Immature natural killer cell (primary cell): ENCODE results near the gene SOX6. TPM values are rescaled to one million over a fixed set of nuclear protein-coding genes. Genes with fewer than 3 reads are reported as not detected.

Source experiments
- DNase-seq, 3 donors: peaks; one replicate each; pipeline ENCODE4 v3.0.0; 2022; ENCODE audit warnings: mixed read lengths in 1 of 3
- H3K27ac Mint-ChIP-seq, 6 donors: one replicate each; pipeline ENCODE4 v1.8.0; 2020; ENCODE audit warnings: mixed read lengths in 6 of 6, mild to moderate bottlenecking in 5 of 6, inconsistent platforms in 4 of 6, moderate library complexity in 3 of 6
- H3K27me3 Mint-ChIP-seq, 3 donors: one replicate each; pipeline ENCODE4 v1.8.0; 2020 to 2021; ENCODE audit warnings: low read depth in 3 of 3, mild to moderate bottlenecking in 3 of 3, mixed read lengths in 3 of 3, moderate library complexity in 3 of 3, inconsistent platforms in 1 of 3
- H3K36me3 Mint-ChIP-seq, 3 donors: one replicate each; pipeline ENCODE4 v1.8.0; 2020; ENCODE audit warnings: mixed read lengths in 3 of 3, inconsistent platforms in 2 of 3, mild to moderate bottlenecking in 2 of 3
- H3K4me1 Mint-ChIP-seq, 2 donors: one replicate each; pipeline ENCODE4 v1.8.0; 2020; ENCODE audit warnings: inconsistent platforms in 2 of 2, mild to moderate bottlenecking in 2 of 2, mixed read lengths in 2 of 2, moderate library complexity in 1 of 2
- H3K4me3 Mint-ChIP-seq, 5 donors: one replicate each; pipeline ENCODE4 v1.8.0; 2020; ENCODE audit warnings: mild to moderate bottlenecking in 5 of 5, mixed read lengths in 5 of 5, inconsistent platforms in 3 of 5, moderate library complexity in 3 of 5
- H3K9me3 Mint-ChIP-seq, 6 donors: one replicate each; pipeline ENCODE4 v1.8.0; 2020; ENCODE audit warnings: mild to moderate bottlenecking in 6 of 6, mixed read lengths in 6 of 6, inconsistent platforms in 4 of 6, moderate library complexity in 3 of 6
- polyA plus RNA-seq, 3 donors: library from polyadenylated mRNA; unstranded; fragments of 300-500 nt; fragmentation: Illumina TruSeq; gene quantifications; one replicate each; pipeline ENCODE4 v1.2.3, GENCODE V29; 2021

Gene SOX6
- polyA plus RNA-seq, 3 donors from 2014 or later: not detected

- Mint-ChIP-seq H3K4me3 (no peak overlapping the region), H3K27me3 (no peaks in the 10 kb centered on the region), H3K4me1 (no peaks in the 10 kb centered on the region), H3K27ac (no peak overlapping the region), H3K36me3 (no peaks in the 10 kb centered on the region), H3K9me3 (peaks cover 0 to 9% (median 6%) of the 10 kb centered on the region in 6 donors)
- DNase-seq: no peak
Measured at GRCh38 chr11:16114978-16115871, 241.1 kb downstream of the SOX6 start.

- H3K27ac Mint-ChIP-seq: no peak overlapping the region
- H3K4me1 Mint-ChIP-seq: no peaks in the 10 kb centered on the region
- peaks cover 0 to 9% (median 6%) of the 10 kb centered on the region in 6 donors for H3K9me3 Mint-ChIP-seq
- DNase-seq: no peak
- no peaks in the 10 kb centered on the region for H3K36me3 Mint-ChIP-seq
- H3K27me3 Mint-ChIP-seq: no peaks in the 10 kb centered on the region
- no peak overlapping the region for H3K4me3 Mint-ChIP-seq
Measured at GRCh38 chr11:16114431-16114830, 241.9 kb downstream of the SOX6 start.

GRCh38 chr11:16111690-16112089, 244.7 kb downstream of the SOX6 start:
- Mint-ChIP-seq H3K27ac (no peak overlapping the region), H3K27me3 (no peaks in the 10 kb centered on the region), H3K4me1 (no peaks in the 10 kb centered on the region), H3K9me3 (peaks cover 2 to 11% (median 7%) of the 10 kb centered on the region in 6 donors), H3K4me3 (no peak overlapping the region), H3K36me3 (no peaks in the 10 kb centered on the region)
- no peak for DNase-seq

DNA sequence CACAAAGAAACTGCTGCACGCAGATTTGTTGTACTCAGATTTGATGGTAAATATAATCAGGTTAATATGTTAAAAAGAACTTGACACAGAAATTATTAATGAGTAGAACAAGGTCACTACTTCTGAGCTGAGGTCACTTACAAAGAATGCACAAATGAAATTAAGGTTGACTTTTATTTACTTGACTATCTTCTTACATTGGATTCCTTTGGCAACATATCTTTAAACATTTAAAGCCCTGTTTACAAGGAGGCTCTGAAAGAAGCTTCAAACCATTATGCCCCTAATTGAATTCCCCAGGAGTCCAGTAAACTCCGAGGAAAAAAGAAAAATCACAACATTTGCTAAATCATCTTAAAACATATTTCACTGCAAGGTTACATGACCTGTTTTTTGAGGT, 245.5 kb downstream of the SOX6 start:
- no peak for DNase-seq
- H3K4me3 Mint-ChIP-seq: no peak overlapping the region
- peaks cover 2 to 11% (median 7%) of the 10 kb centered on the region in 6 donors for H3K9me3 Mint-ChIP-seq
- H3K27me3 Mint-ChIP-seq: no peaks in the 10 kb centered on the region
- no peaks in the 10 kb centered on the region for H3K36me3 Mint-ChIP-seq
- no peak overlapping the region for H3K27ac Mint-ChIP-seq
- no peaks in the 10 kb centered on the region for H3K4me1 Mint-ChIP-seq

DNA sequence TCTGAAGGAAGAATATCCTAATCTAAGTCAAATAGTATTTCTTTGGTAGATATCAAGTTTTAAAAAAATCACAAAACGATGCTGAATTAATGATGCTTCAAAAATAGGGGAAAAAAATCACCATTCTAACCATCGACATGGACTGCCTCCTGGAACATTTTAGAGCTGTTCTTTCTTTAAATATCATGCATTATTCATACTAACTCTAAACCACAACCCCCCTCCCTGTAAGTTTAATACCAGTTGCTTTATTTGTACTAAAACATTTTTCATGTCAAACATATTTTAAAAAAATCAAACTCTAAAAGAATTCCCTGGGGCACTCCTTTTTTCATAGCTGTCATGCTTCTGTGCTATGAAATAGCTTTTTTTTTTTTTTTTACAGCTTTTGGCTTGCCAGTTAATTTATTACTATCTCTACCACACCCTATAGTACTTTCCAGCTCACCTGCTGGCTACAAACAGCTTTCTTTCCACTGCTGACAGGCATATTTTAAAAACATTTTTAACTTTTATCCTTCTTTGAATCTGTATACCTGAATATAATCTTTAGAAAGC, 256.9 kb downstream of the SOX6 start:
- Mint-ChIP-seq H3K27ac (no peak overlapping the region), H3K4me3 (no peak overlapping the region), H3K9me3 (peaks cover 4 to 40% (median 14%) of the 10 kb centered on the region in 6 donors), H3K36me3 (no peaks in the 10 kb centered on the region), H3K27me3 (peaks cover 0 to 4% (median 3%) of the 10 kb centered on the region in 3 donors), H3K4me1 (no peaks in the 10 kb centered on the region)
- DNase-seq: no peak

DNA sequence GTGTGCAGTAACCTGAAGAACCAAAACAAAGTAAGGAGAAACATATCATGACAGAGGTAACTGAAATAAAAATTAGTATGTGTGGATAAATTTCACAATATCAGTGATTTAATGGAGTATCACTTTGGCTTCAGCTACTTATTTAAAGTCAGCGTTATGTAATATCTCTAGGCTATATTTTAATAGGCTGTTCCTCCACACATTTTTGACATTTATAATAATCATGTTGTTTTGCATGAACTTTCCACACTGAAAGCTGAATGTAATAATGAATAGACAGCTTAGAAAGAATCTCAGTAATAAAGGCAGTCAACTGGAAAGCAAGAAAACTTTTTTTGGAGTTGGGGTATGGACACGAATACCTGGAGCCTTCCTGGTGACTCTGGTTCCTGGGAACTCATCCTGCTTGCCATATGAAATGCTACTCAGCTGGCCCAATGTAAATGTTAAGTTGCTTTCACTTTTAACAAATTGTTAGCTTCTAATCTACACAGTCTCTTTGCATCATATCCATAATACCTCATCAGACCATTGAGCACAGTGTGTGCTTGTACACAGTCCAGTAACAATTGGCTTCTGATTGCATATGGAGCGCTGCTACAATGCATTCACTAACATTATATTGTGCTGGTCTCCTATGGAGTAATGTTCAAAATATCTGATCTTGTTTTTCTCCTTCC, 257.7 kb downstream of the SOX6 start:
- no peaks in the 10 kb centered on the region for H3K36me3 Mint-ChIP-seq

GRCh38 chr11:16097543-16097942, 258.8 kb downstream of the SOX6 start:
- no peak for DNase-seq
- H3K9me3 Mint-ChIP-seq: peaks cover 2 to 34% (median 10%) of the 10 kb centered on the region in 6 donors
- no peak overlapping the region for H3K4me3 Mint-ChIP-seq
- no peaks in the 10 kb centered on the region for H3K4me1 Mint-ChIP-seq
- H3K27ac Mint-ChIP-seq: no peak overlapping the region
- peaks cover 0 to under 1% (median 0%) of the 10 kb centered on the region in 3 donors for H3K27me3 Mint-ChIP-seq
- no peaks in the 10 kb centered on the region for H3K36me3 Mint-ChIP-seq

More for the DNA sequence above, 257.7 kb downstream of the SOX6 start:
- no peak for DNase-seq
- peaks cover 0 to 4% (median 3%) of the 10 kb centered on the region in 3 donors for H3K27me3 Mint-ChIP-seq
- peaks cover 5 to 42% (median 14%) of the 10 kb centered on the region in 6 donors for H3K9me3 Mint-ChIP-seq
- no peak overlapping the region for H3K4me3 Mint-ChIP-seq
- H3K4me1 Mint-ChIP-seq: no peaks in the 10 kb centered on the region
- no peak overlapping the region for H3K27ac Mint-ChIP-seq

- DNase-seq: no peak
- H3K9me3 Mint-ChIP-seq: peaks cover 2 to 31% (median 7%) of the 10 kb centered on the region in 6 donors
Measured at GRCh38 chr11:16096336-16096735, 260.0 kb downstream of the SOX6 start.

GRCh38 chr11:16095756-16096155, 260.6 kb downstream of the SOX6 start:
- no peaks in the 10 kb centered on the region for H3K4me1 Mint-ChIP-seq
- no peak overlapping the region for H3K4me3 Mint-ChIP-seq
- H3K9me3 Mint-ChIP-seq: peaks cover 2 to 26% (median 7%) of the 10 kb centered on the region in 6 donors

More at GRCh38 chr11:16096336-16096735, 260.0 kb downstream of the SOX6 start:
- no peak overlapping the region for H3K4me3 Mint-ChIP-seq
- H3K36me3 Mint-ChIP-seq: no peaks in the 10 kb centered on the region
- H3K27ac Mint-ChIP-seq: no peak overlapping the region
- H3K27me3 Mint-ChIP-seq: no peaks in the 10 kb centered on the region
- no peaks in the 10 kb centered on the region for H3K4me1 Mint-ChIP-seq

DNA sequence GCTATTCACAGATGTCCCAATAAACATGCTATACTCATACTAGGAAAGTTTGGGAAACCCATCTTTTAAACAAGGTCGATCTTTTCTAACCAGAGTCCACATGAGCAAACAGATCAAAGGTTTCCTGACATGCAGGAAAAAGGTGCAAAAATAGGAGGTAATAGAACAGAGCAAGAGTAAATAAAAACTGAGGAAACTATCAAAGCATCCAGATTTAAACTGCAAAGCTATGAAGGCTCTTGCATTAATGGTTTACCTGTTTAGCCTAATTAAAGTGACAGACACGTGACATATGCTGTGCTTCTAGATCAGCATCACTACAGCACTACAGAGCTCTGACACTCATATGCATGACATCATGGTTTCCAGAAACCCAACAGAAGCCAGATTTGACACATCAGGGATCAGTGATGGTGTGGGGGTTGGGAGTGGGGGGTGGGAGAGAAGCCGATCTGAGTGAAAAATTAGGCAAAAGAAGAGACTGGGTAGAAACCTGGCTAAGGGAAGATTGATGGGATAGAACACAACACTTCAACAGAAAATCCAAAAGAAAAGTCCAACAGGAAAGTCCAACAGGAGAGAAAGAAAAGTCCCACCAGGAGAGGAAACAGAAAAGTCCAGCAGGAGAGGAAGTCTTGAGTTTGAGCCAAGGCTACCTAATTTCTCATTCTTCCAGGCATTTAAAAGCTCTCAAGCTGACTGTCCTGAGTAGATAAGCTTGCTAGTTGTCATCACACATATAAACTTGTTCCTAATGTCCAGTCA, 262.3 kb downstream of the SOX6 start:
- H3K27ac Mint-ChIP-seq: no peak overlapping the region
- no peaks in the 10 kb centered on the region for H3K4me1 Mint-ChIP-seq
- H3K9me3 Mint-ChIP-seq: peaks cover 0 to 10% (median 2%) of the 10 kb centered on the region in 6 donors

More at GRCh38 chr11:16095756-16096155, 260.6 kb downstream of the SOX6 start:
- no peak for DNase-seq
- Mint-ChIP-seq H3K27ac (no peak overlapping the region), H3K36me3 (no peaks in the 10 kb centered on the region), H3K27me3 (no peaks in the 10 kb centered on the region)

GRCh38 chr11:16091862-16092261, 264.5 kb downstream of the SOX6 start:
- DNase-seq: no peak
- Mint-ChIP-seq H3K4me3 (no peak overlapping the region), H3K27me3 (no peaks in the 10 kb centered on the region), H3K27ac (no peak overlapping the region), H3K36me3 (no peaks in the 10 kb centered on the region), H3K4me1 (no peaks in the 10 kb centered on the region), H3K9me3 (peaks cover 0 to 9% (median 2%) of the 10 kb centered on the region in 6 donors)

More for the DNA sequence above, 262.3 kb downstream of the SOX6 start:
- no peak for DNase-seq
- Mint-ChIP-seq H3K4me3 (no peak overlapping the region), H3K36me3 (no peaks in the 10 kb centered on the region), H3K27me3 (no peaks in the 10 kb centered on the region)

GRCh38 chr11:16089481-16089880, 266.9 kb downstream of the SOX6 start:
- Mint-ChIP-seq H3K27ac (no peak overlapping the region), H3K9me3 (peaks cover 0 to 10% (median 2%) of the 10 kb centered on the region in 6 donors), H3K27me3 (peaks cover 0 to 2% (median 0%) of the 10 kb centered on the region in 3 donors), H3K4me3 (no peak overlapping the region), H3K4me1 (no peaks in the 10 kb centered on the region), H3K36me3 (no peaks in the 10 kb centered on the region)
- DNase-seq: no peak

GRCh38 chr11:16088774-16089173, 267.6 kb downstream of the SOX6 start:
- H3K36me3 Mint-ChIP-seq: no peaks in the 10 kb centered on the region
- no peak overlapping the region for H3K27ac Mint-ChIP-seq
- H3K9me3 Mint-ChIP-seq: peaks cover 0 to 10% (median 1%) of the 10 kb centered on the region in 6 donors
- no peaks in the 10 kb centered on the region for H3K4me1 Mint-ChIP-seq
- no peak overlapping the region for H3K4me3 Mint-ChIP-seq
- no peak for DNase-seq
- H3K27me3 Mint-ChIP-seq: peaks cover 0 to 2% (median 0%) of the 10 kb centered on the region in 3 donors
